ENCODE data around the gene ADPRM. TPM values are rescaled to one million over a fixed set of nuclear protein-coding genes. Genes with fewer than 3 reads are reported as not detected.
"Not testable (repeated sequence)": the region's sequence is repeated elsewhere in the genome, so short reads cannot be mapped to it uniquely, and the experiment has no call there.

ADPRM gene
- total and polyA plus RNA-seq, 4 experiments from 2014 or later: 45.5 to 55.0 (median 48.3) TPM

- Histone ChIP-seq H3K9me3 (ENCODE audit: control insufficient read depth in 1 of 2, low read length in 2 of 2) (no peaks in the 10 kb centered on the region), H3K4me3 (ENCODE audit: low read length in 2 of 2) (no peak overlapping the region), H3K4me1 (ENCODE audit: insufficient read depth, low read length) (no peaks in the 10 kb centered on the region), H3K27ac (ENCODE audit: low read depth, low read length) (no peak overlapping the region), H3K36me3 (ENCODE audit: insufficient read depth, low read length) (no peaks in the 10 kb centered on the region), H3K27me3 (ENCODE audit: insufficient read depth, low read length) (no peaks in the 10 kb centered on the region)
- DNase-seq: no peak
- Mint-ChIP-seq H3K27ac (no peak overlapping the region), H3K9me3 (no peaks in the 10 kb centered on the region), H3K4me1 (peaks cover 0 to 4% (median 0%) of the 10 kb centered on the region in 4 donors), H3K27me3 (no peaks in the 10 kb centered on the region), H3K36me3 (no peaks in the 10 kb centered on the region), H3K4me3 (no peak overlapping the region)
- intact Hi-C loops (cut with micrococcal nuclease): no loop called here
- ChIA-PET POLR2A (ENCODE audit: partially characterized antibody) (no interaction called here), CTCF (ENCODE audit: partially characterized antibody) (no interaction called here)
Observed at GRCh38 chr17:10724546-10725195, 27.3 kb downstream of the ADPRM start.

GRCh38 chr17:10725262-10725661 lies 27.9 kb downstream of the ADPRM start:
- no peaks in the 10 kb centered on the region for H3K27me3 Mint-ChIP-seq
- H3K36me3 Mint-ChIP-seq: no peaks in the 10 kb centered on the region

GRCh38 chr17:10726196-10726595 lies 28.8 kb downstream of the ADPRM start:
- ChIA-PET POLR2A (ENCODE audit: partially characterized antibody) (no interaction called here), CTCF (ENCODE audit: partially characterized antibody) (interaction anchor here (0.8 to 1.2 kb wide), 2 partner anchors 10 to 11 kb away, joined by 3 read pairs; no protein-coding TSS in a partner anchor)
- no peak overlapping the region for H3K4me3 Mint-ChIP-seq
- Histone ChIP-seq H3K27ac (ENCODE audit: low read depth, low read length) (no peak overlapping the region), H3K27me3 (ENCODE audit: insufficient read depth, low read length) (no peaks in the 10 kb centered on the region), H3K4me3 (ENCODE audit: low read length in 2 of 2) (no peak overlapping the region), H3K36me3 (ENCODE audit: insufficient read depth, low read length) (no peaks in the 10 kb centered on the region), H3K4me1 (ENCODE audit: insufficient read depth, low read length) (no peaks in the 10 kb centered on the region), H3K9me3 (ENCODE audit: control insufficient read depth in 1 of 2, low read length in 2 of 2) (no peaks in the 10 kb centered on the region)
- no peak for DNase-seq
- H3K36me3 Mint-ChIP-seq: no peaks in the 10 kb centered on the region
- intact Hi-C loops (cut with micrococcal nuclease): no loop called here
- peaks cover 3 to 17% (median 6%) of the 10 kb centered on the region in 4 donors for H3K4me1 Mint-ChIP-seq
- H3K27me3 Mint-ChIP-seq: no peaks in the 10 kb centered on the region
- no peaks in the 10 kb centered on the region for H3K9me3 Mint-ChIP-seq
- no peak overlapping the region for H3K27ac Mint-ChIP-seq

More at GRCh38 chr17:10725262-10725661, 27.9 kb downstream of the ADPRM start:
- no peak overlapping the region for H3K4me3 Mint-ChIP-seq
- intact Hi-C loops (cut with micrococcal nuclease): no loop called here
- Histone ChIP-seq H3K4me3 (ENCODE audit: low read length in 2 of 2) (no peak overlapping the region), H3K4me1 (ENCODE audit: insufficient read depth, low read length) (no peaks in the 10 kb centered on the region), H3K9me3 (ENCODE audit: control insufficient read depth in 1 of 2, low read length in 2 of 2) (no peaks in the 10 kb centered on the region), H3K36me3 (ENCODE audit: insufficient read depth, low read length) (no peaks in the 10 kb centered on the region), H3K27ac (ENCODE audit: low read depth, low read length) (no peak overlapping the region), H3K27me3 (ENCODE audit: insufficient read depth, low read length) (no peaks in the 10 kb centered on the region)
- ChIA-PET POLR2A (ENCODE audit: partially characterized antibody) (no interaction called here), CTCF (ENCODE audit: partially characterized antibody) (no interaction called here)
- no peaks in the 10 kb centered on the region for H3K9me3 Mint-ChIP-seq
- peak overlapping the region in 1 of 7 donors; percentile 65 for H3K27ac Mint-ChIP-seq
- peaks cover 0 to 7% (median 1%) of the 10 kb centered on the region in 4 donors for H3K4me1 Mint-ChIP-seq
- DNase-seq: no peak

- H3K27ac ChIP-seq (ENCODE audit: low read depth, low read length): no peak overlapping the region
- Mint-ChIP-seq H3K4me3 (no peak overlapping the region), H3K36me3 (no peaks in the 10 kb centered on the region), H3K27ac (peak overlapping the region in 1 of 7 donors; percentile 34), H3K4me1 (peaks cover 3 to 20% (median 6%) of the 10 kb centered on the region in 4 donors), H3K9me3 (no peaks in the 10 kb centered on the region), H3K27me3 (no peaks in the 10 kb centered on the region)
- no peaks in the 10 kb centered on the region for H3K9me3 ChIP-seq (ENCODE audit: control insufficient read depth in 1 of 2, low read length in 2 of 2)
- POLR2A ChIA-PET (ENCODE audit: partially characterized antibody): no interaction called here
- no peak for DNase-seq
- CTCF ChIA-PET (ENCODE audit: partially characterized antibody): interaction anchor here (1.2 to 1.4 kb wide), 2 partner anchors 9 to 10 kb away, joined by 3 to 4 read pairs; no protein-coding TSS in a partner anchor
- no peaks in the 10 kb centered on the region for H3K36me3 ChIP-seq (ENCODE audit: insufficient read depth, low read length)
- no peak overlapping the region for H3K4me3 ChIP-seq (ENCODE audit: low read length in 2 of 2)
- intact Hi-C loops (cut with micrococcal nuclease): no loop called here
- H3K4me1 ChIP-seq (ENCODE audit: insufficient read depth, low read length): no peaks in the 10 kb centered on the region
- no peaks in the 10 kb centered on the region for H3K27me3 ChIP-seq (ENCODE audit: insufficient read depth, low read length)
Observed at GRCh38 chr17:10727192-10727591, 29.8 kb downstream of the ADPRM start.

GRCh38 chr17:10728331-10728892 lies 31.0 kb downstream of the ADPRM start:
- no peaks in the 10 kb centered on the region for H3K27me3 ChIP-seq (ENCODE audit: insufficient read depth, low read length)
- no peak for DNase-seq
- H3K27ac ChIP-seq (ENCODE audit: low read depth, low read length): no peak overlapping the region
- no peaks in the 10 kb centered on the region for H3K9me3 Mint-ChIP-seq
- intact Hi-C loops (cut with micrococcal nuclease): no loop called here
- H3K4me1 Mint-ChIP-seq: peaks cover 3 to 20% (median 6%) of the 10 kb centered on the region in 4 donors
- H3K36me3 ChIP-seq (ENCODE audit: insufficient read depth, low read length): no peaks in the 10 kb centered on the region
- H3K27me3 Mint-ChIP-seq: no peaks in the 10 kb centered on the region
- no peaks in the 10 kb centered on the region for H3K9me3 ChIP-seq (ENCODE audit: control insufficient read depth in 1 of 2, low read length in 2 of 2)
- ChIA-PET CTCF (ENCODE audit: partially characterized antibody) (interaction anchor here (1.4 kb wide), 1 partner anchor 9 kb away, joined by 4 read pairs; no protein-coding TSS in a partner anchor), POLR2A (ENCODE audit: partially characterized antibody) (no interaction called here)
- H3K4me1 ChIP-seq (ENCODE audit: insufficient read depth, low read length): no peaks in the 10 kb centered on the region
- peak overlapping the region in 4 of 8 donors; percentile 26 to 92 (median 50) for H3K4me3 Mint-ChIP-seq
- H3K27ac Mint-ChIP-seq: no peak overlapping the region
- no peak overlapping the region for H3K4me3 ChIP-seq (ENCODE audit: low read length in 2 of 2)
- no peaks in the 10 kb centered on the region for H3K36me3 Mint-ChIP-seq

- H3K4me1 Mint-ChIP-seq: peaks cover 3 to 20% (median 6%) of the 10 kb centered on the region in 4 donors
- H3K36me3 ChIP-seq (ENCODE audit: insufficient read depth, low read length): no peaks in the 10 kb centered on the region
- peaks cover 0 to 2% of the 10 kb centered on the region in 2 donors for H3K27me3 Mint-ChIP-seq
- no peaks in the 10 kb centered on the region for H3K9me3 Mint-ChIP-seq
- CTCF ChIA-PET (ENCODE audit: partially characterized antibody): interaction anchor here (0.7 to 1.7 kb wide), 2 partner anchors 19 to 83 kb away, joined by 3 to 5 read pairs; no protein-coding TSS in a partner anchor
- H3K27ac Mint-ChIP-seq: peak within 1 kb of the TSS in 6 of 7 donors; percentile 38 to 90 (median 72)
- no peak within 1 kb of the TSS for H3K27ac ChIP-seq (ENCODE audit: low read depth, low read length)
- no peaks in the 10 kb centered on the region for H3K36me3 Mint-ChIP-seq
- peak in 4 of 5 donors; percentile 17 to 22 (median 19) for DNase-seq
- H3K4me3 Mint-ChIP-seq: peak within 1 kb of the TSS; percentile 87 to 93 (median 91)
- H3K27me3 ChIP-seq (ENCODE audit: insufficient read depth, low read length): no peaks in the 10 kb centered on the region
- H3K4me3 ChIP-seq (ENCODE audit: low read length in 2 of 2): peak within 1 kb of the TSS; percentile 22 to 46
- POLR2A ChIA-PET (ENCODE audit: partially characterized antibody): no interaction called here
- no peaks in the 10 kb centered on the region for H3K4me1 ChIP-seq (ENCODE audit: insufficient read depth, low read length)
- intact Hi-C loops (cut with micrococcal nuclease): loop anchor here (1.0 kb wide), 1 partner anchor 32 kb away; the partner anchor contains the start of genes ADPRM and SCO1
- no peaks in the 10 kb centered on the region for H3K9me3 ChIP-seq (ENCODE audit: control insufficient read depth in 1 of 2, low read length in 2 of 2)
Observed at GRCh38 chr17:10729334-10730193, 32.2 kb downstream of the ADPRM start, which contains the start of gene TMEM220. Gene TMEM220, minus strand, starts transcription at chr17:10730023. Its CDS starts 172 bp downstream, at chr17:10729851.

- H3K27me3 Mint-ChIP-seq; H3K27ac ChIP-seq (ENCODE audit: low read depth, low read length); POLR2A ChIA-PET (ENCODE audit: partially characterized antibody); intact Hi-C loops (cut with micrococcal nuclease); H3K9me3 Mint-ChIP-seq; H3K27me3 ChIP-seq (ENCODE audit: insufficient read depth, low read length); H3K36me3 Mint-ChIP-seq; H3K4me1 ChIP-seq (ENCODE audit: insufficient read depth, low read length); H3K36me3 ChIP-seq (ENCODE audit: insufficient read depth, low read length); H3K9me3 ChIP-seq (ENCODE audit: control insufficient read depth in 1 of 2, low read length in 2 of 2): not testable (repeated sequence)
- peak overlapping the region; percentile 22 to 46 for H3K4me3 ChIP-seq (ENCODE audit: low read length in 2 of 2)
- Mint-ChIP-seq H3K4me3 (peak overlapping the region; percentile 87 to 93 (median 91)), H3K27ac (peak overlapping the region in 5 of 7 donors; percentile 47 to 90 (median 82)), H3K4me1 (peaks cover 3 to 20% (median 6%) of the 10 kb centered on the region in 4 donors)
- CTCF ChIA-PET (ENCODE audit: partially characterized antibody): interaction anchor here (0.7 to 1.7 kb wide), 3 partner anchors 19 to 84 kb away, joined by 3 to 5 read pairs (median 4); no protein-coding TSS in a partner anchor
- peak in 1 of 5 donors; percentile 7 for DNase-seq
Observed at GRCh38 chr17:10730247-10730646, 32.9 kb downstream of the ADPRM start.

All from CD4-positive, alpha-beta memory T cell (primary cell).